Measurements from ENCODE around the gene CCSER1. TPM values are rescaled to one million over a fixed set of nuclear protein-coding genes. Genes with fewer than 3 reads are reported as not detected.

The CCSER1 gene
- total and polyA plus RNA-seq, 9 donors = 0.21 to 8.3 (median 3.2) TPM

GRCh38 chr4:90082449-90082848, 44.7 kb upstream of the CCSER1 start:
- TF ChIP-seq EP300 (IDR thresholded peaks at IDR 0.05) (no peak), CTCF (IDR thresholded peaks at IDR 0.05) (no peak), POLR2A (IDR thresholded peaks at IDR 0.05) (no peak)
- intact Hi-C loops (cut with DNase I) = no loop called here
- no peak overlapping the region for H3K4me3 ChIP-seq

GRCh38 chr4:90084277-90084966, 42.8 kb upstream of the CCSER1 start:
- DNase-seq = no peak
- TF ChIP-seq EP300 (IDR thresholded peaks at IDR 0.05) (no peak), CTCF (IDR thresholded peaks at IDR 0.05) (no peak)
- H3K9me3 ChIP-seq = no peaks in the 10 kb centered on the region
- H3K4me1 ChIP-seq (ENCODE audit: insufficient read depth) = no peaks in the 10 kb centered on the region
- H3K27ac ChIP-seq = no peak overlapping the region
- WGBS, 3 donors = 81 to 88% (median 85%) methylated on average over 3 of the region's 3 CpGs
- no peak overlapping the region for H3K4me3 ChIP-seq
- no peaks in the 10 kb centered on the region for H3K27me3 ChIP-seq
- intact Hi-C loops (cut with DNase I) = no loop called here
- no peaks in the 10 kb centered on the region for H3K36me3 ChIP-seq

More at GRCh38 chr4:90082449-90082848, 44.7 kb upstream of the CCSER1 start:
- DNase-seq = no peak
- H3K4me1 ChIP-seq (ENCODE audit: insufficient read depth) = no peaks in the 10 kb centered on the region
- no peak overlapping the region for H3K27ac ChIP-seq
- no peaks in the 10 kb centered on the region for H3K9me3 ChIP-seq
- no peaks in the 10 kb centered on the region for H3K27me3 ChIP-seq
- H3K36me3 ChIP-seq = no peaks in the 10 kb centered on the region

- Histone ChIP-seq H3K36me3 (no peaks in the 10 kb centered on the region), H3K27me3 (no peaks in the 10 kb centered on the region), H3K27ac (no peak overlapping the region), H3K4me3 (no peak overlapping the region), H3K9me3 (no peaks in the 10 kb centered on the region), H3K4me1 (ENCODE audit: insufficient read depth) (no peaks in the 10 kb centered on the region)
- intact Hi-C loops (cut with DNase I) = no loop called here
- no peak for TF ChIP-seq CTCF (IDR thresholded peaks at IDR 0.05)
- TF ChIP-seq POLR2A (IDR thresholded peaks at IDR 0.05) = no peak
- no peak for TF ChIP-seq EP300 (IDR thresholded peaks at IDR 0.05)
- 72 to 80% (median 74%) methylated on average over 5 of the region's 5 CpGs for WGBS, 3 donors
- no peak for DNase-seq
Observed at GRCh38 chr4:90084967-90085295, 42.3 kb upstream of the CCSER1 start.

GRCh38 chr4:90093526-90093925, 33.7 kb upstream of the CCSER1 start:
- Histone ChIP-seq H3K4me3 (no peak overlapping the region), H3K9me3 (no peaks in the 10 kb centered on the region), H3K27me3 (no peaks in the 10 kb centered on the region), H3K4me1 (ENCODE audit: insufficient read depth) (no peaks in the 10 kb centered on the region), H3K36me3 (no peaks in the 10 kb centered on the region), H3K27ac (no peak overlapping the region)
- TF ChIP-seq EP300 (IDR thresholded peaks at IDR 0.05) (no peak), CTCF (IDR thresholded peaks at IDR 0.05) (no peak), POLR2A (IDR thresholded peaks at IDR 0.05) (no peak)
- WGBS, 3 donors = 45 to 63% (median 52%) methylated on average over 2 of the region's 2 CpGs
- no peak for DNase-seq
- intact Hi-C loops (cut with DNase I) = no loop called here
